Neuron (in vitro differentiated cells): ENCODE measurements around the gene CARMIL1.
"Not testable (repeated sequence)": the region's sequence is repeated elsewhere in the genome, so short reads cannot be mapped to it uniquely, and the experiment has no call there.

Experiments used
- H2AFZ ChIP-seq: one replicate; pipeline ENCODE4 v1.6.1; 2013; ENCODE audit warnings: low read depth, mild to moderate bottlenecking, inconsistent platforms, low read length, moderate library complexity
- H3K27me3 ChIP-seq: one replicate; pipeline ENCODE4 v1.6.1; 2013; ENCODE audit warnings: low read length; ENCODE audit not compliant: insufficient read depth
- H3K36me3 ChIP-seq: one replicate; pipeline ENCODE4 v1.6.1; 2013; ENCODE audit warnings: low read length; ENCODE audit not compliant: insufficient read depth
- H3K4me1 ChIP-seq: one replicate; pipeline ENCODE4 v1.6.1; 2013; ENCODE audit warnings: low read length; ENCODE audit not compliant: insufficient read depth
- H3K4me3 ChIP-seq: 2 replicates; pipeline ENCODE4 v1.5.1; 2013; ENCODE audit warnings: mild to moderate bottlenecking, low read length, moderate library complexity
- H3K9me3 ChIP-seq: one replicate; pipeline ENCODE4 v1.6.1; 2013; ENCODE audit warnings: low read length

Gene CARMIL1

DNA sequence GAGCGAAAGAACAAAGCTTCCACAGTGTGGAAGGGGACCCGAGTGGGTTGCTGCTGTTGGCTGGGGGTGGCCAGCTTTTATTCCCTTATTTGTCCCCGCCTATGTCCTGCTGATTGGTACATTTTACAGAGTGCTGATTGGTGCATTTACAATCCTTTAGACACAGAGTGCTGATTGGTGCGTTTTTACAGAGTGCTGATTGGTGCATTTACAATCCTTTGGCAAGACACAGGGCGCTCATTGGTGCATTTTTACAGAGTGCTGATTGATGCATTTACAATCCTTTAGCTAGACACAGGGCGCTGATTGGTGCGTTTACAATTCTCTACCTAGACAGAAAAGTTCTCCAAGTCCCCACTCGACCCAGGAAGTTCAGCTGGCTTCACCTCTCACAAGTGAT lies 103.3 kb downstream of the CARMIL1 start:
- not testable (repeated sequence) for H3K27me3 ChIP-seq, H3K9me3 ChIP-seq, H3K36me3 ChIP-seq, H2AFZ ChIP-seq, H3K4me3 ChIP-seq
- peaks cover 14% of the 10 kb centered on the region for H3K4me1 ChIP-seq

DNA sequence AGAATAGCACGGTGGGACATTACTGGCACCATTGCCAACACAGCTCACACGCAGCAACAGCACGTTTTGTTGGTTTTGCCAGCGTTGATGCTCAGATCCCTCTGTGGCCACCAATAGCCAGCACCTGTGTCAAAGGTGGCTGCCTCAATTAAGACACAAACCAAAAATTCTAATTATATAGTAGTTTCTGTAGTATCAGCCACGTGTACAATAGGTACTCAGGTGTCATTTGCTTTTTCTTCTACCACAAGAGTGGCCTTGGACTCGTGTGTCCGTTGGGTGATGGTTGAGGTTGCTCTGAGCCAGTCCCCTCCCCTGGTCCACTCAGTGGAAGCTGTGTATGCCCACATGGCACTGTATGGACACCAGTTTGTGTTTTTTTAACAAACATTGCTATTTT lies 105.1 kb downstream of the CARMIL1 start:
- H3K4me3 ChIP-seq, result no peak overlapping the region
- H3K36me3 ChIP-seq, result no peaks in the 10 kb centered on the region
- H3K4me1 ChIP-seq, result peaks cover 17% of the 10 kb centered on the region
- no peak overlapping the region for H2AFZ ChIP-seq
- no peaks in the 10 kb centered on the region for H3K9me3 ChIP-seq
- no peaks in the 10 kb centered on the region for H3K27me3 ChIP-seq

DNA sequence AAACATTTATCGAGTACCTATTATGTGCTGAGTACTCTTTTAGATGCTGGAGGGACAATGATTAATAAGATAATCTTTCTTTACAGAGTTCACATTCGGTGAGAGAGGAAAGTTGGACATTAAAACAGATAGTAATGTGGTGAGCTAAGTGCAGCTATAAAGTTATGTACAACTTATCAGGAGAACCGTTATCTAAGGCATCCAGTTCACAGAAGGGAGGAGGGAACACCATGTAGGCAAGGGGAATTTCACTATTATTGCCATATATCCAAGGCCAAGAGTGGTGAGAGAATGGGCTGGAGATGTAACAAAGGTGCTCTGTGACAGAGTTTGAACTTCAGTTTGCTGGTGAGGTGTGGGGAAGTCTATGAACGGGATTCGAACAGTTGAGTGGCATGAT lies 105.8 kb downstream of the CARMIL1 start:
- Histone ChIP-seq H3K27me3 (no peaks in the 10 kb centered on the region), H3K4me3 (no peak overlapping the region), H3K4me1 (peaks cover 11% of the 10 kb centered on the region), H2AFZ (no peak overlapping the region), H3K36me3 (no peaks in the 10 kb centered on the region), H3K9me3 (no peaks in the 10 kb centered on the region)

DNA sequence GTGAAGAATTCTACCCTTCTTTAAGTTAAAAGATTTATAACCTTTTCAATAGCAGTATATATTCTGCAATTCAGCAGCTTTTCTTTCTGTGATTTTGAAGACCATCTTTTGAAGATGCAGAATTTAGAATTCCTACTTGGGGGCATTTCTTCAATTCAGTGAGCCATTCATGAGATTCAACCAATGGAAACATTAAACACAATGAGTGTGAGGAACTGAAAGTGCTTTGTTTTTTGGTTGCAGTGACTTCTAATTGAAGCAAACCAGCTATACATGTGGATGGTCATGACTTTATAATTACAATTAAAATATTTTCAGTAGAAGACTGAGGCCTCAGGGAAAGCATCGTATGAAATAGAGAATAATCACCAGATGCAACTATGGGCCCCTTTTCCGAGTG lies 108.3 kb downstream of the CARMIL1 start:
- no peaks in the 10 kb centered on the region for H3K9me3 ChIP-seq
- no peak overlapping the region for H3K4me3 ChIP-seq
- no peaks in the 10 kb centered on the region for H3K27me3 ChIP-seq
- peaks cover 9% of the 10 kb centered on the region for H3K4me1 ChIP-seq
- H2AFZ ChIP-seq, result no peak overlapping the region
- H3K36me3 ChIP-seq, result no peaks in the 10 kb centered on the region

DNA sequence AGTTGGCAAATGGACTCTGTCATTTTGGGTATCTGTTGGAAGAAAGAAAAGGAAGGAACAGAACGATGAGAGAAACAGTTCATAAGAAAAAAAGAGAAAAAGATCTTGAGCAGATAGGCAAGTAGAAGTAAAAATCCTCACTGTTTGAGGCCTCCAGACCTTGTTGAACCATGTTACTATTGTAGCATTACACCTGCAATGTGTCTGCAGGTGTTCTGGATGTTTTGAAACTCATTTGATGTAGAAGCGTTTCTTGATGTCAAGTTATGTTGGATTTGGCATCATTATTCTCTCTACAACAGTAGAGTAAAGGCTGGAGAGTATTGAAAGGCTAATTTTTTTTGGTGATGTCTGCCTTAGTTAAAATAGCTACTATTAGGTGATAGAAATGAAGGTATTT lies 108.7 kb downstream of the CARMIL1 start:
- Histone ChIP-seq H3K27me3 (no peaks in the 10 kb centered on the region), H3K4me1 (peaks cover 13% of the 10 kb centered on the region), H2AFZ (no peak overlapping the region), H3K4me3 (no peak overlapping the region), H3K36me3 (no peaks in the 10 kb centered on the region), H3K9me3 (no peaks in the 10 kb centered on the region)

DNA sequence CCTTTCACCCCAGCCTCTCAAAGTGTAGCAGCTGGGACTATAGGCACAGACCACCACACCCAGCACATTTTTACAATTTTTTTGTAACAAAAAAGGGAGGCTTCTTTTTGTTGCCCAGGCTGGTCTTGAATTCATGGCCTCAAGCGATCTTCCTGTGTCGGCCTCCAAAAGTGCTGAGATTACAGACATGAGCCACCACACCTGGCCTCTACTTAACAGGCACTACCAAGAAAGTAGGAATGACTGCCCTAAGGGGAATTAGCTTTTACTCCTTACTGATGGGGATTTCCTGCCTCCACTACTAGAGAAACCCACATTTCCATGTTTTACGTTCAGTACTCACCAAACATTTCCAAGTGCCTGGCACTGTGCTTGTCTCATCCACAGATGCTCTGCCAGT lies 109.6 kb downstream of the CARMIL1 start:
- no peak overlapping the region for H3K4me3 ChIP-seq
- peaks cover 13% of the 10 kb centered on the region for H3K4me1 ChIP-seq
- no peaks in the 10 kb centered on the region for H3K27me3 ChIP-seq
- H3K36me3 ChIP-seq, result no peaks in the 10 kb centered on the region
- H3K9me3 ChIP-seq, result no peaks in the 10 kb centered on the region
- no peak overlapping the region for H2AFZ ChIP-seq

DNA sequence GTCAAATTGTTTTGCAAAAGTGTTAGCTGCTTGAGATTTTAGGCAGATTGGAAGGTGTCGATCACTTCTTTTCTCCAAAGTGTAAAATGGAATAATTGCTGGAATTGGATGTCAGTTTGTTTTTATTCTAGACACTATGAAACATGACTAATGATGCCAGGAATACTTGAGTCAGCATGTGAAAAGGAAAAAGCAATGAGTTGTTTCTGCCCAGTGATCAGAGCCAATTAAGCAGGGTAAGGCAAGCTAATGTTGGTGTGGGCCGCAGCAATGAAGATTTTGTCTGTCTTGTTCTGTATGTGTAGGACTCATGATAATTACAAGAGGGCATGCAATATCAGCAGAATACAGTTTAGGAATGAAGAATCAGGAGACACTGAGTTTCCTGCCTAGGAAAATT lies 110.3 kb downstream of the CARMIL1 start:
- no peak overlapping the region for H3K4me3 ChIP-seq
- H3K27me3 ChIP-seq, result no peaks in the 10 kb centered on the region
- no peak overlapping the region for H2AFZ ChIP-seq
- H3K9me3 ChIP-seq, result no peaks in the 10 kb centered on the region
- no peaks in the 10 kb centered on the region for H3K36me3 ChIP-seq
- H3K4me1 ChIP-seq, result peaks cover 13% of the 10 kb centered on the region

DNA sequence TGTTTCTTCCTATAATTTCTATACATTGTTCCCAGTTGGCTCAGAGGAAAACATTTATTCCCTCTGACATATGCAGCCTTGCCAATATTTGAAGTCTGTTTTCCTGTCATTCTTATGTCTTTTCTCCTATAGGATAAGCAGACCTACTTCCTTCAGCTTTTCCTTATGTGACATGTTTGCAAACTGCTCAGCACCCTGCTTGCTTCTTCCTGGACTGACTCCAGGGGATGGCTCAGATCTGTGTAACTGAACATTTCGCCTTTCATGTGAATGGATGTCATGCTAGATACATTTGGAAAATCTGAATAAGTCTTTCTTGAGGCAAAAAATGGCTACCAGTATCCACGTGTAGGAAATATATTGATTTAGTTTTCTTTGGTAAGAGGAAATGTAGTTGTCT lies 113.2 kb downstream of the CARMIL1 start:
- no peaks in the 10 kb centered on the region for H3K9me3 ChIP-seq

DNA sequence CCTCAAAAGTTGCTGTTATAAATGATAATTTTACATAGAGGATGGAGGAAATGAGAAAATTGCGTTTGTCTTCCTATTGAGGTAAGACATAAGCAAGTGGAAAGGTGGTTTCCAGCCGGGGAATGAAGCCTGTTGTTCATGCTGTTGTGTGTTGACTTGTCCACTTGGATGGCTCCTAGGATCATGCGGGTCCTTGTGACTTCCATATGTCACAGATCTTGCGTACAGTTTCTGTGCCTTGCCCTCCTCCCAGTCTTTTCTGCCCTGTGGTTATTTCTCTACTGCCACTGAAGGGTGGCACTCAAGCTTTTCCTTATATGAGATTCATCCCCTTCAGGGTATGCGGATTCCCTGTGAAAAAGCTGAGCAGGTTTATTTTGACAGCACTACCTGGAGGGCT lies 116.6 kb downstream of the CARMIL1 start:
- Histone ChIP-seq H3K4me1 (peaks cover 18% of the 10 kb centered on the region), H3K36me3 (no peaks in the 10 kb centered on the region), H2AFZ (no peak overlapping the region), H3K9me3 (no peaks in the 10 kb centered on the region), H3K27me3 (no peaks in the 10 kb centered on the region), H3K4me3 (no peak overlapping the region)

More for the DNA sequence above, 113.2 kb downstream of the CARMIL1 start:
- H3K27me3 ChIP-seq, result no peaks in the 10 kb centered on the region
- H3K4me3 ChIP-seq, result no peak overlapping the region
- H3K4me1 ChIP-seq, result peaks cover 14% of the 10 kb centered on the region
- H3K36me3 ChIP-seq, result no peaks in the 10 kb centered on the region
- H2AFZ ChIP-seq, result no peak overlapping the region

DNA sequence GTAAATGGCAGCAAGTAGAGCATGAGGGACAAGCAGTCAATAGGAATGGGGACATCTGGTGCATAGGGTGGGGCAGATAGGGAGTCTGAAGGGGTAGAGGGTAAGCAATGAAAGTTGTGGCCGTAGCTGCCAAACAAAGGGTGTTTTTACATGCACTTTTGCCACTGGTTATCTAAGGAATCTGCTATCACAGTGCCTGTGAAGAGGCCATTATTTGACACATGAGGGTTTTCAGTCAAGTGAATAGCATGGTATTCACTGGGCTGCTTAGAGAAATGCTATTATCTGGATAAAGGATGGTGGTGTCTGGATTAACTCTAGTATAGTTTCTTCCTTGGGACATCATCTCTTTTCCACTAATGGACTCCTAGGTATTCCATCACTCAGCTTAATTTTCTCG lies 118.2 kb downstream of the CARMIL1 start:
- peaks cover 17% of the 10 kb centered on the region for H3K4me1 ChIP-seq
- no peak overlapping the region for H2AFZ ChIP-seq
- no peaks in the 10 kb centered on the region for H3K36me3 ChIP-seq
- no peaks in the 10 kb centered on the region for H3K9me3 ChIP-seq
- no peak overlapping the region for H3K4me3 ChIP-seq
- H3K27me3 ChIP-seq, result no peaks in the 10 kb centered on the region

DNA sequence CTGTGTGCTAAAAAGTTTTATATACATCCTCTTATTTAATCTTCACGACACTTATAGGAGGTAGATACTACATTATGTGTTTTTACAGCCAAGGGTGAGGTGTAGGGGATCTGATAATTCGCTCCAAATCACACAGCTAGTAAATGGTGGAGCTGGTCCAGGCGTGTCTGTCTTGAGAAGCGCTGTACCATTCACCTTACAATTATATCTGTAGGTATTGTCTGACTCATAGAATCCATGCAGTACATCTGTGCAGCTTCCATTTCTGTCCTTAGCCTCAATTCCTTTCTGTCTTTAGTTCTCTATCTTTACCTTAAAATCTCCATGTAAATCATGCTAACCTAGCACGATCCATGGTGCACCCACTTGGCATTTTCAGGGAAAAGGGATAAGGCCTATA lies 120.7 kb downstream of the CARMIL1 start:
- Histone ChIP-seq H3K4me3 (no peak overlapping the region), H3K9me3 (no peaks in the 10 kb centered on the region), H2AFZ (no peak overlapping the region), H3K4me1 (peaks cover 12% of the 10 kb centered on the region), H3K27me3 (no peaks in the 10 kb centered on the region), H3K36me3 (no peaks in the 10 kb centered on the region)

DNA sequence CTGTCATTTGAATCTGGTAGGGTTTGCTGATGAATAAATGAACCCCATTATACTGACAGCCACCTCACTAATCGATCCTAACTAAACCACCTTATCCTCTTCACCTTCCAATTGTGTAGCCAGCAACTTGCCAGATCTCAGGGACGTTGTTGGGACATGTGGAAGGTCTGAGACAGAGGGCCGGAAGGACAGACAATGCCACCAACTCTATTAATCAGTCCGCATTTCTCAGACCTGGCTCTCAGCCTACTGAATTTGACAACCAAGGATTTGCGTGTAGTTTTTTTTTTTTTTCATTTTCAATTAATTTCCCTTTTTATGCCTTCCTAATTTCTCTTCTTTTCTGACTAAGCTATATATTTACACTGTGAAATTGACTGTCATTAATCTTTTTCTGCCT lies 122.5 kb downstream of the CARMIL1 start:
- Histone ChIP-seq H3K4me1 (peaks cover 12% of the 10 kb centered on the region), H3K27me3 (no peaks in the 10 kb centered on the region), H2AFZ (no peak overlapping the region), H3K36me3 (no peaks in the 10 kb centered on the region), H3K4me3 (no peak overlapping the region), H3K9me3 (no peaks in the 10 kb centered on the region)

DNA sequence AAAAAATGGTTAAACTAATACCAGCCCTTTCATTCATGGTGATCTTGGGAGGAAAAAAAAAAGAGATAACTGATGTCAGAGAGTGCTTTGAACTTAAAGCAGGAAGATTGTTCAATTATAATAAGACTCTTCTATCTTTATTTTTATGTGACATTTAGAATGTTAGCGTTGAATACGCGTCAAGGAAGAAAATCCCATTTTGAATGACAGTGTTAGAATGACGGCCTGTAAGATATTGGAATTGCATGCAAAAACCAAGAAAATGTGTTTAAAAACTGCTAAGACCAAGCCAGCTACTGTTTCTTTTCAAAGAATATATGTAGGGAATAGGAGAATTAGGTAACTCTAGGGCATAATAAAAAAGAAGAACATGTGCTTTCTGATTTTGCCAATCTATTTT lies 123.0 kb downstream of the CARMIL1 start:
- no peak overlapping the region for H2AFZ ChIP-seq
- H3K36me3 ChIP-seq, result no peaks in the 10 kb centered on the region
- no peaks in the 10 kb centered on the region for H3K27me3 ChIP-seq
- H3K4me1 ChIP-seq, result peaks cover 10% of the 10 kb centered on the region
- H3K9me3 ChIP-seq, result no peaks in the 10 kb centered on the region
- H3K4me3 ChIP-seq, result no peak overlapping the region

DNA sequence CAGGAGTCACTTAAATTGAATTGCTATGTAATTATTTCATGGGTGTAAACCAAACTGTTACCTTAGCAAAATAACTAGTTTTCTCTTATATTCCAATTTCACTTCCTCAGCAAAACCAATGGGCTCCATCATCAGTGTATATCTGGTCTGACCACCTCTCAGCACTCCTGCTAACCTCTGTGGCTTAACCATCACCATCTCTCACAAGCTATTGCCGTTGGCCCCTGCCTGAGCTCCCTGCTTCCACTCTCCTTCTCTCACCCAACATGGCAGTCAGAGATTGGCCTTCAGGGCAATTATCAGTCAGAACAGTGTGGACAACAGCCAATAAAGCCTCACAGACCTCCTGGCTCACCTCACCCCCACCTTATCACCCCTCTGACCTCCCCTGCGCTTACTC lies 124.0 kb downstream of the CARMIL1 start:
- no peaks in the 10 kb centered on the region for H3K27me3 ChIP-seq
- no peak overlapping the region for H2AFZ ChIP-seq
- H3K9me3 ChIP-seq, result no peaks in the 10 kb centered on the region
- H3K4me1 ChIP-seq, result no peaks in the 10 kb centered on the region
- H3K4me3 ChIP-seq, result no peak overlapping the region
- no peaks in the 10 kb centered on the region for H3K36me3 ChIP-seq
